Testis (tissue), 2 donors: ENCODE data around the gene CHST9.

Experiments used
- CTCF ChIP-seq, 3 experiments: fragments of 450-650 bp in 2 of 3; fragments of 200-600 bp in 1 of 3; sonication (generic) in 1 of 3; IDR thresholded peaks; one replicate each; pipeline ENCODE4 v1.5.1; 2016 to 2019; ENCODE audit warnings: antibody characterized with exemption in 3 of 3, mild to moderate bottlenecking in 2 of 3, moderate library complexity in 1 of 3
- POLR2A ChIP-seq: fragments of 450-650 bp; IDR thresholded peaks from one replicate; pipeline ENCODE4 v1.6.1; 2017; ENCODE audit warnings: antibody characterized with exemption, mild to moderate bottlenecking, moderate library complexity

GRCh38 chr18:27120246-27120645 is 64.9 kb downstream of the CHST9 start:
- TF ChIP-seq POLR2A (no peak), CTCF (IDR thresholded peaks at IDR 0.05) (no peak)
